Measurements from ENCODE around the gene MYLIP.

The MYLIP gene

GRCh38 chr6:16146527-16146955 is 17.7 kb downstream of the MYLIP start:
- no peak overlapping the region for H2AFZ ChIP-seq (ENCODE audit: low read depth, low read length, severe bottlenecking)
- H3K36me3 ChIP-seq (ENCODE audit: low read length): peaks cover 68% of the 10 kb centered on the region
- no peak overlapping the region for H3K9ac ChIP-seq (ENCODE audit: low read length)
- no peaks in the 10 kb centered on the region for H3F3A ChIP-seq (ENCODE audit: insufficient read depth)
- no peak overlapping the region for H3K4me2 ChIP-seq (ENCODE audit: low read depth, low read length, poor library complexity, severe bottlenecking)
- TF ChIP-seq CTCF (IDR thresholded peaks at IDR 0.05; ENCODE audit: insufficient read depth, low read length, poor library complexity, severe bottlenecking) (no peak), EZH2phosphoT487 (conservative IDR thresholded peaks at IDR 0.05; ENCODE audit: low read length) (no peak)
- H3K9me3 ChIP-seq (ENCODE audit: insufficient read depth, low read length): no peaks in the 10 kb centered on the region
- H4K20me1 ChIP-seq (ENCODE audit: low read depth, low read length): peaks cover 40% of the 10 kb centered on the region
- no peak overlapping the region for H3K4me3 ChIP-seq (ENCODE audit: insufficient read depth, low read length, poor library complexity, severe bottlenecking)
- peaks cover 19% of the 10 kb centered on the region; the same call in 1 of the 2 replicates for H3K79me2 ChIP-seq (ENCODE audit: insufficient read depth, low read length)
- no peaks in the 10 kb centered on the region for H3K27me3 ChIP-seq (ENCODE audit: low read length)
- no peaks in the 10 kb centered on the region for H3K9me2 ChIP-seq (replicated peaks; ENCODE audit: insufficient read depth, low read length)
- no peak overlapping the region for H3K27ac ChIP-seq (ENCODE audit: low read depth, low read length)

GRCh38 chr6:16148498-16148897 is 19.6 kb downstream of the MYLIP start:
- no peaks in the 10 kb centered on the region for H3K9me2 ChIP-seq (replicated peaks; ENCODE audit: insufficient read depth, low read length)
- no peak overlapping the region for H3K4me3 ChIP-seq (ENCODE audit: insufficient read depth, low read length, poor library complexity, severe bottlenecking)
- no peaks in the 10 kb centered on the region for H3K27me3 ChIP-seq (ENCODE audit: low read length)
- H4K20me1 ChIP-seq (ENCODE audit: low read depth, low read length): peaks cover 24% of the 10 kb centered on the region
- TF ChIP-seq EZH2phosphoT487 (conservative IDR thresholded peaks at IDR 0.05; ENCODE audit: low read length) (no peak), CTCF (IDR thresholded peaks at IDR 0.05; ENCODE audit: insufficient read depth, low read length, poor library complexity, severe bottlenecking) (no peak)
- no peak overlapping the region for H2AFZ ChIP-seq (ENCODE audit: low read depth, low read length, severe bottlenecking)
- H3K9me3 ChIP-seq (ENCODE audit: insufficient read depth, low read length): no peaks in the 10 kb centered on the region
- peaks cover 49% of the 10 kb centered on the region for H3K36me3 ChIP-seq (ENCODE audit: low read length)
- no peak overlapping the region for H3K27ac ChIP-seq (ENCODE audit: low read depth, low read length)
- H3F3A ChIP-seq (ENCODE audit: insufficient read depth): no peaks in the 10 kb centered on the region
- H3K79me2 ChIP-seq (ENCODE audit: insufficient read depth, low read length): peaks cover 12% of the 10 kb centered on the region; the same call in 1 of the 2 replicates
- no peak overlapping the region for H3K4me2 ChIP-seq (ENCODE audit: low read depth, low read length, poor library complexity, severe bottlenecking)
- H3K9ac ChIP-seq (ENCODE audit: low read length): no peak overlapping the region

GRCh38 chr6:16149305-16149704 is 20.4 kb downstream of the MYLIP start:
- H3K79me2 ChIP-seq (ENCODE audit: insufficient read depth, low read length): peaks cover 12% of the 10 kb centered on the region; the same call in 1 of the 2 replicates
- H3K9me2 ChIP-seq (replicated peaks; ENCODE audit: insufficient read depth, low read length): no peaks in the 10 kb centered on the region
- H3K4me3 ChIP-seq (ENCODE audit: insufficient read depth, low read length, poor library complexity, severe bottlenecking): no peak overlapping the region
- H3K4me2 ChIP-seq (ENCODE audit: low read depth, low read length, poor library complexity, severe bottlenecking): no peak overlapping the region
- H4K20me1 ChIP-seq (ENCODE audit: low read depth, low read length): peaks cover 24% of the 10 kb centered on the region
- H3K9me3 ChIP-seq (ENCODE audit: insufficient read depth, low read length): peaks cover 2% of the 10 kb centered on the region; the same call in 1 of the 2 replicates
- H3F3A ChIP-seq (ENCODE audit: insufficient read depth): no peaks in the 10 kb centered on the region
- no peak for TF ChIP-seq EZH2phosphoT487 (conservative IDR thresholded peaks at IDR 0.05; ENCODE audit: low read length)
- no peak for TF ChIP-seq CTCF (IDR thresholded peaks at IDR 0.05; ENCODE audit: insufficient read depth, low read length, poor library complexity, severe bottlenecking)
- no peak overlapping the region for H3K9ac ChIP-seq (ENCODE audit: low read length)
- peaks cover 46% of the 10 kb centered on the region for H3K36me3 ChIP-seq (ENCODE audit: low read length)
- H2AFZ ChIP-seq (ENCODE audit: low read depth, low read length, severe bottlenecking): no peak overlapping the region
- H3K27ac ChIP-seq (ENCODE audit: low read depth, low read length): no peak overlapping the region
- H3K27me3 ChIP-seq (ENCODE audit: low read length): no peaks in the 10 kb centered on the region
